Measurements from ENCODE around the gene C19orf38. TPM values are rescaled to one million over a fixed set of nuclear protein-coding genes. Genes with fewer than 3 reads are reported as not detected.

C19orf38 gene
- total and polyA plus RNA-seq, 2 experiments from 2014 or later, result 0.45 TPM; not detected in 1

DNA sequence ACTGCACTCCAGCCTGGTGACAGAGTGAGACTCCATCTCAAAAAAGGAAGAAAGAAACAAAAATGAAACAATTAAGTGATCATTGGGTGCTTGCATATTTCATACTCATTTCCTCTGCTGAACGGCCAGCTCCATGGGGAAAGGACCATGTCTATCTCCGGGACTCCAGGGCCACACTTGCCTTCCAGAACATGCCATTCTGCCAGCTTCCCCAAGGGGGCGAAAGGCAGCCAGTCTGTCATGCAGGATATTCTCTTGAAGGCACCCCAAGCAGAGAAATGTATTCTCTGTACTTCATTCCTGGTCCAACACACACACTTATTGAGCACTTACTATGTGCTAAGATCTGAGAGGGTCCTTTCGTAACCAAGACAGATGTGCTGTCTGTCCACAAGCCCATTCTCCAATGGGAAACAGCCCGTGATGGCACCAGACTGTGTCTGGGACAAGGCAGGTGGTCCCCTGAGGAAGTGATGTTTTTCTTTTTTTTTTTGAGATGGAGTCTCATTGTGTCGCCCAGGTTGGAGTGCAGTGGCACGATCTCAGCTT is 13.0 kb downstream of the C19orf38 start:
- peak; percentile 58 for ATAC-seq
- no peaks in the 10 kb centered on the region for H3K27me3 ChIP-seq (ENCODE audit: insufficient read depth)
- Mint-ChIP-seq H3K4me1 (peaks cover 8% of the 10 kb centered on the region), H3K9me3 (no peaks in the 10 kb centered on the region; the same call in 2 of the 3 replicates), H3K27me3 (ENCODE audit: insufficient read depth, low read depth, poor library complexity) (peaks cover 12% of the 10 kb centered on the region), H3K4me3 (no peak overlapping the region), H3K27ac (no peak overlapping the region), H3K36me3 (ENCODE audit: low read depth) (no peaks in the 10 kb centered on the region)
- no peaks in the 10 kb centered on the region for H3K36me3 ChIP-seq (ENCODE audit: insufficient read depth)
- TF ChIP-seq JUNB (IDR thresholded peaks at IDR 0.05; ENCODE audit: unreplicated experiment), result no peak
- TF ChIP-seq, protein P1, sequence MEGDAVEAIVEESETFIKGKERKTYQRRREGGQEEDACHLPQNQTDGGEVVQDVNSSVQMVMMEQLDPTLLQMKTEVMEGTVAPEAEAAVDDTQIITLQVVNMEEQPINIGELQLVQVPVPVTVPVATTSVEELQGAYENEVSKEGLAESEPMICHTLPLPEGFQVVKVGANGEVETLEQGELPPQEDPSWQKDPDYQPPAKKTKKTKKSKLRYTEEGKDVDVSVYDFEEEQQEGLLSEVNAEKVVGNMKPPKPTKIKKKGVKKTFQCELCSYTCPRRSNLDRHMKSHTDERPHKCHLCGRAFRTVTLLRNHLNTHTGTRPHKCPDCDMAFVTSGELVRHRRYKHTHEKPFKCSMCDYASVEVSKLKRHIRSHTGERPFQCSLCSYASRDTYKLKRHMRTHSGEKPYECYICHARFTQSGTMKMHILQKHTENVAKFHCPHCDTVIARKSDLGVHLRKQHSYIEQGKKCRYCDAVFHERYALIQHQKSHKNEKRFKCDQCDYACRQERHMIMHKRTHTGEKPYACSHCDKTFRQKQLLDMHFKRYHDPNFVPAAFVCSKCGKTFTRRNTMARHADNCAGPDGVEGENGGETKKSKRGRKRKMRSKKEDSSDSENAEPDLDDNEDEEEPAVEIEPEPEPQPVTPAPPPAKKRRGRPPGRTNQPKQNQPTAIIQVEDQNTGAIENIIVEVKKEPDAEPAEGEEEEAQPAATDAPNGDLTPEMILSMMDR (conservative IDR thresholded peaks at IDR 0.05; ENCODE audit: low read depth in 2 of 2), result peak; percentile 73 to 77
- H3K9me2 ChIP-seq (ENCODE audit: insufficient read depth), result no peaks in the 10 kb centered on the region; the same call in 1 of the 2 replicates
- no peak overlapping the region for H3K4me3 ChIP-seq
- H3F3A ChIP-seq (replicated peaks; ENCODE audit: low read depth), result 0 out of 2 replicates have a peak, but pooled peaks cover 3% of the 10 kb centered on the region
- no peak overlapping the region for H3K4me2 ChIP-seq
- H3K4me1 ChIP-seq (ENCODE audit: insufficient read depth), result no peaks in the 10 kb centered on the region
- H3K27ac ChIP-seq (ENCODE audit: low read depth), result no peak overlapping the region
- H3K79me2 ChIP-seq (replicated peaks; ENCODE audit: insufficient read depth), result no peaks in the 10 kb centered on the region
- DNase-seq (ENCODE audit: low spot score), result peak; percentile 83
- H2AFZ ChIP-seq, result no peak overlapping the region
- H4K20me1 ChIP-seq (replicated peaks; ENCODE audit: insufficient read depth), result no peaks in the 10 kb centered on the region

DNA sequence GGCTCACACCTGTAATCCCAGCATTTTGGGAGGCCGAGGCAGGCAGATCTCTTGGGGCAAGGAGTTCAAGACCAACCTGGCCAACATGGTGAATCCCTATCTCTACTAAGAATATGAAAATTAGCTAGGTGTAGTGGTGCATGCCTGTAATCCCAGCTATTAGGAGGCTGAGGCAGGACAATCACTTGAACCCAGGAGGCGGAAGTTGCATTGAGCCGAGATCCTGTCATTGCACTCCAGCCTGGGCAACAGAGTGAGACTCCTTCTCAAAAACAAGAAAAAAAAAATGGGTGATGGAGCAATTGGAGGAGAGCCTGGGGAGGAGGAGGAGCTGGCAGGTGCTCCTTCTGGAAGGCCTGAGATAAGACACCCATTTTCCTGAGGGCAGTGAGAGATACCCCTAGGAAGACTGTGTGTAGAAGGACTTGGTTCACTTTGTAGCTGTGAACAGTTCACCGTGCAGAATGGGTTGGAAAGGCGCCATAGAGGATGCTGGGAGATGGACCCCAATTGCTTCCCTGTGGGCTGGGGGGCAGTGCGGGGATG is 14.4 kb downstream of the C19orf38 start:
- H3K27ac Mint-ChIP-seq, result no peak overlapping the region
- DNase-seq (ENCODE audit: low spot score), result no peak
- TF ChIP-seq, protein P2, sequence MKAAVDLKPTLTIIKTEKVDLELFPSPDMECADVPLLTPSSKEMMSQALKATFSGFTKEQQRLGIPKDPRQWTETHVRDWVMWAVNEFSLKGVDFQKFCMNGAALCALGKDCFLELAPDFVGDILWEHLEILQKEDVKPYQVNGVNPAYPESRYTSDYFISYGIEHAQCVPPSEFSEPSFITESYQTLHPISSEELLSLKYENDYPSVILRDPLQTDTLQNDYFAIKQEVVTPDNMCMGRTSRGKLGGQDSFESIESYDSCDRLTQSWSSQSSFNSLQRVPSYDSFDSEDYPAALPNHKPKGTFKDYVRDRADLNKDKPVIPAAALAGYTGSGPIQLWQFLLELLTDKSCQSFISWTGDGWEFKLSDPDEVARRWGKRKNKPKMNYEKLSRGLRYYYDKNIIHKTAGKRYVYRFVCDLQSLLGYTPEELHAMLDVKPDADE (IDR thresholded peaks at IDR 0.05), result no peak
- TF ChIP-seq, protein P3, sequence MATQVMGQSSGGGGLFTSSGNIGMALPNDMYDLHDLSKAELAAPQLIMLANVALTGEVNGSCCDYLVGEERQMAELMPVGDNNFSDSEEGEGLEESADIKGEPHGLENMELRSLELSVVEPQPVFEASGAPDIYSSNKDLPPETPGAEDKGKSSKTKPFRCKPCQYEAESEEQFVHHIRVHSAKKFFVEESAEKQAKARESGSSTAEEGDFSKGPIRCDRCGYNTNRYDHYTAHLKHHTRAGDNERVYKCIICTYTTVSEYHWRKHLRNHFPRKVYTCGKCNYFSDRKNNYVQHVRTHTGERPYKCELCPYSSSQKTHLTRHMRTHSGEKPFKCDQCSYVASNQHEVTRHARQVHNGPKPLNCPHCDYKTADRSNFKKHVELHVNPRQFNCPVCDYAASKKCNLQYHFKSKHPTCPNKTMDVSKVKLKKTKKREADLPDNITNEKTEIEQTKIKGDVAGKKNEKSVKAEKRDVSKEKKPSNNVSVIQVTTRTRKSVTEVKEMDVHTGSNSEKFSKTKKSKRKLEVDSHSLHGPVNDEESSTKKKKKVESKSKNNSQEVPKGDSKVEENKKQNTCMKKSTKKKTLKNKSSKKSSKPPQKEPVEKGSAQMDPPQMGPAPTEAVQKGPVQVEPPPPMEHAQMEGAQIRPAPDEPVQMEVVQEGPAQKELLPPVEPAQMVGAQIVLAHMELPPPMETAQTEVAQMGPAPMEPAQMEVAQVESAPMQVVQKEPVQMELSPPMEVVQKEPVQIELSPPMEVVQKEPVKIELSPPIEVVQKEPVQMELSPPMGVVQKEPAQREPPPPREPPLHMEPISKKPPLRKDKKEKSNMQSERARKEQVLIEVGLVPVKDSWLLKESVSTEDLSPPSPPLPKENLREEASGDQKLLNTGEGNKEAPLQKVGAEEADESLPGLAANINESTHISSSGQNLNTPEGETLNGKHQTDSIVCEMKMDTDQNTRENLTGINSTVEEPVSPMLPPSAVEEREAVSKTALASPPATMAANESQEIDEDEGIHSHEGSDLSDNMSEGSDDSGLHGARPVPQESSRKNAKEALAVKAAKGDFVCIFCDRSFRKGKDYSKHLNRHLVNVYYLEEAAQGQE (IDR thresholded peaks at IDR 0.05; ENCODE audit: unreplicated experiment), result no peak
- TF ChIP-seq ZNF331 (CRISPR knock-in tag; IDR thresholded peaks at IDR 0.05; ENCODE audit: low read depth), result no peak
- TF ChIP-seq, protein P1 (conservative IDR thresholded peaks at IDR 0.05; ENCODE audit: low read depth in 2 of 2), result no peak
- no peak for TF ChIP-seq EZH2phosphoT487 (IDR thresholded peaks at IDR 0.05; ENCODE audit: unreplicated experiment)

More for the DNA sequence above, 14.4 kb downstream of the C19orf38 start:
- no peak overlapping the region for H3K27ac ChIP-seq (ENCODE audit: low read depth)
- no peaks in the 10 kb centered on the region for H3K27me3 ChIP-seq (ENCODE audit: insufficient read depth)
- H3K36me3 Mint-ChIP-seq (ENCODE audit: low read depth), result no peaks in the 10 kb centered on the region
- no peaks in the 10 kb centered on the region for H3K36me3 ChIP-seq (ENCODE audit: insufficient read depth)
- H3K4me1 Mint-ChIP-seq, result peaks cover 8% of the 10 kb centered on the region
- H3K4me1 ChIP-seq (ENCODE audit: insufficient read depth), result no peaks in the 10 kb centered on the region
- no peak overlapping the region for H3K4me3 ChIP-seq
- no peak overlapping the region for H3K4me3 Mint-ChIP-seq
- no peaks in the 10 kb centered on the region; the same call in 1 of the 2 replicates for H3K9me2 ChIP-seq (ENCODE audit: insufficient read depth)
- H2AFZ ChIP-seq, result peak overlapping the region; percentile 23; the same call in 1 of the 2 replicates
- H4K20me1 ChIP-seq (replicated peaks; ENCODE audit: insufficient read depth), result no peaks in the 10 kb centered on the region
- 0 out of 2 replicates have a peak, but pooled peaks cover 3% of the 10 kb centered on the region for H3F3A ChIP-seq (replicated peaks; ENCODE audit: low read depth)
- H3K79me2 ChIP-seq (replicated peaks; ENCODE audit: insufficient read depth), result no peaks in the 10 kb centered on the region
- H3K4me2 ChIP-seq, result no peak overlapping the region
- H3K9me3 Mint-ChIP-seq, result no peaks in the 10 kb centered on the region; the same call in 2 of the 3 replicates
- H3K27me3 Mint-ChIP-seq (ENCODE audit: insufficient read depth, low read depth, poor library complexity), result peaks cover 11% of the 10 kb centered on the region
- no peak for ATAC-seq
